IMR-90 (cell line): Measurements from ENCODE around the gene GORASP1. TPM values are rescaled to one million over a fixed set of nuclear protein-coding genes. Genes with fewer than 3 reads are reported as not detected.
"Not testable (repeated sequence)": the region's sequence is repeated elsewhere in the genome, so short reads cannot be mapped to it uniquely, and the experiment has no call there.

Experiments used
- ATAC-seq: fragments of 200-7000 bp; cut with Tn5 transposase; 2 replicates; pipeline ENCODE4 v1.9.1; 2020; ENCODE audit warnings: low read depth, mild to moderate bottlenecking, moderate library complexity
- BruUV-seq: library from RNA; stranded (reverse); fragments of 400-500 nt; replicated peaks from 2 replicates; lab custom pipeline; 2021; lab: Mats Ljungman, UMichigan
- CTCF ChIA-PET: fragments of 300-600 bp; formaldehyde crosslinking; extraction: SDS; loops from one replicate; lab custom pipeline; 2021; ENCODE audit warnings: antibody characterized with exemption; lab: Yijun Ruan, JAX
- POLR2A ChIA-PET: fragments of 300-600 bp; sonication (Branson Sonifier 250); formaldehyde crosslinking; loops from one replicate; lab custom pipeline; 2022; ENCODE audit warnings: antibody characterized with exemption; ENCODE audit not compliant: unreplicated experiment; lab: Charles Lee
- DNase-seq: peaks from one replicate; pipeline ENCODE4 v3.0.0; 2013
- H2AFZ ChIP-seq: replicated peaks from 2 replicates; pipeline ENCODE3; 2013; ENCODE audit warnings: low read length, mild to moderate bottlenecking; ENCODE audit not compliant: poor library complexity
- H2AK5ac ChIP-seq: 2 replicates; pipeline ENCODE4 v1.6.1; 2013; ENCODE audit warnings: low read depth, low read length, inconsistent platforms
- H2AK9ac ChIP-seq: replicated peaks from 2 replicates; pipeline ENCODE3; 2013; ENCODE audit warnings: mild to moderate bottlenecking, low read depth, low read length, moderate library complexity; ENCODE audit not compliant: poor library complexity
- H2BK120ac ChIP-seq: 2 replicates; pipeline ENCODE4 v1.6.1; 2013; ENCODE audit warnings: low read depth, low read length, inconsistent platforms
- H2BK15ac ChIP-seq: 3 replicates; pipeline ENCODE4 v1.6.1; 2013; ENCODE audit warnings: low read depth, low read length, inconsistent platforms
- H2BK20ac ChIP-seq: 2 replicates; pipeline ENCODE4 v1.6.1; 2013; ENCODE audit warnings: low read depth, mild to moderate bottlenecking, inconsistent platforms, low read length, moderate library complexity
- H2BK5ac ChIP-seq: 2 replicates; pipeline ENCODE4 v1.6.1; 2013; ENCODE audit warnings: mild to moderate bottlenecking, low read depth, low read length, inconsistent platforms; ENCODE audit not compliant: poor library complexity, severe bottlenecking
- H3K14ac ChIP-seq: replicated peaks from 2 replicates; pipeline ENCODE4 v1.6.1; 2013; ENCODE audit warnings: low read depth, low read length, inconsistent platforms
- H3K18ac ChIP-seq: 2 replicates; pipeline ENCODE4 v1.6.1; 2013; ENCODE audit warnings: low read depth, low read length, control low read depth
- H3K23ac ChIP-seq: 2 replicates; pipeline ENCODE4 v1.6.1; 2013; ENCODE audit warnings: low read depth, low read length, inconsistent platforms
- H3K27ac ChIP-seq: 2 replicates; pipeline ENCODE4 v1.5.1; 2013; ENCODE audit warnings: mild to moderate bottlenecking, control low read depth, low read length; ENCODE audit not compliant: insufficient read depth
- H3K27me3 ChIP-seq: 2 replicates; pipeline ENCODE4 v1.6.1; 2013; ENCODE audit warnings: low read length; ENCODE audit not compliant: control insufficient read depth, insufficient read depth
- H3K36me3 ChIP-seq: 2 replicates; pipeline ENCODE4 v1.6.1; 2013; ENCODE audit warnings: low read length, mixed read lengths; ENCODE audit not compliant: control insufficient read depth, insufficient read depth
- H3K4ac ChIP-seq: 2 replicates; pipeline ENCODE4 v1.6.1; 2013; ENCODE audit warnings: low read depth, low read length, inconsistent platforms
- H3K4me1 ChIP-seq: 2 replicates; pipeline ENCODE4 v1.6.1; 2013; ENCODE audit warnings: low read length, mixed read lengths; ENCODE audit not compliant: control insufficient read depth, insufficient read depth
- H3K4me2 ChIP-seq: 2 replicates; pipeline ENCODE4 v1.6.1; 2013; ENCODE audit warnings: low read depth, mild to moderate bottlenecking, control low read depth, low read length, moderate library complexity
- H3K4me3 ChIP-seq: 2 replicates; pipeline ENCODE4 v1.5.1; 2013; ENCODE audit warnings: low read depth, mild to moderate bottlenecking, control low read depth, low read length, moderate library complexity; ENCODE audit not compliant: insufficient read depth
- H3K56ac ChIP-seq: 2 replicates; pipeline ENCODE4 v1.6.1; 2013; ENCODE audit warnings: low read length, inconsistent platforms; ENCODE audit not compliant: insufficient read depth; ENCODE audit errors: extremely low read depth
- H3K79me1 ChIP-seq, 2 experiments: 2 replicates each; pipeline ENCODE4 v1.6.1; 2013; ENCODE audit warnings: low read length in 2 of 2, inconsistent platforms in 1 of 2, low read depth in 1 of 2
- H3K9ac ChIP-seq: 2 replicates; pipeline ENCODE4 v1.6.1; 2013; ENCODE audit warnings: low read depth, low read length, control low read depth
- H3K9me1 ChIP-seq: 2 replicates; pipeline ENCODE4 v1.6.1; 2013; ENCODE audit warnings: low read length, inconsistent platforms; ENCODE audit not compliant: insufficient read depth
- H3K9me3 ChIP-seq: 2 replicates; pipeline ENCODE4 v1.6.1; 2013; ENCODE audit warnings: low read length; ENCODE audit not compliant: control insufficient read depth, insufficient read depth
- H4K20me1 ChIP-seq: 2 replicates; pipeline ENCODE4 v1.6.1; 2013; ENCODE audit warnings: low read length, inconsistent platforms; ENCODE audit not compliant: insufficient read depth
- H4K5ac ChIP-seq: 2 replicates; pipeline ENCODE4 v1.6.1; 2013; ENCODE audit warnings: mild to moderate bottlenecking, low read depth, low read length, control low read depth
- H4K8ac ChIP-seq, 2 experiments: 2 replicates each; pipeline ENCODE4 v1.6.1; 2013; ENCODE audit warnings: low read depth in 2 of 2, low read length in 2 of 2, control low read depth in 1 of 2, inconsistent platforms in 1 of 2
- H4K91ac ChIP-seq: 2 replicates; pipeline ENCODE4 v1.6.1; 2013; ENCODE audit warnings: low read depth, low read length, inconsistent platforms; ENCODE audit not compliant: insufficient read depth
- CEBPB ChIP-seq: IDR thresholded peaks from 2 replicates; pipeline ENCODE4 v1.6.1; 2012; ENCODE audit warnings: low read depth, low read length, improper control_type of control experiment
- MAFK ChIP-seq: IDR thresholded peaks from 2 replicates; pipeline ENCODE4 v1.6.1; 2012; ENCODE audit warnings: low read depth, low read length, improper control_type of control experiment
- NFE2L2 ChIP-seq: fragments of 150-350 bp; IDR thresholded peaks from 2 replicates; pipeline ENCODE4 v1.6.1; 2016; ENCODE audit warnings: low read depth, mild to moderate bottlenecking, low read length
- RFX5 ChIP-seq: IDR thresholded peaks from 2 replicates; pipeline ENCODE4 v1.8.0; 2012; ENCODE audit warnings: low read depth, mild to moderate bottlenecking, low read length, moderate library complexity
- WGBS, 2 experiments: methylation state at CpG; one replicate each; pipeline versions ENCODE4 v1.1.5 to v1.1.7; 2013; ENCODE audit warnings: missing lambda C conversion rate in 2 of 2; ENCODE audit not compliant: insufficient read length in 1 of 2; ENCODE audit errors: extremely low coverage in 2 of 2; 5-methylcytosine and 5-hydroxymethylcytosine counted together
- dilution Hi-C: fragments of 300-500 bp; cut with HindIII; formaldehyde crosslinking; loops from one replicate; pipeline ENCODE4 v1.14.3; 2018; ENCODE audit warnings: low sequenced_read_pairs; ENCODE audit not compliant: unreplicated experiment
- in situ Hi-C: fragments of 300-500 bp; cut with MboI; formaldehyde crosslinking; loops from 3 replicates; pipeline ENCODE4 v1.14.3; 2019; ENCODE audit warnings: low sequenced_read_pairs, inconsistent platforms, mixed read lengths
- intact Hi-C: fragments of 100-400 bp; cut with micrococcal nuclease; formaldehyde crosslinking; loops from 2 replicates; pipeline ENCODE4 v1.10.0; 2022
- polyA plus RNA-seq, 3 experiments: library from polyadenylated mRNA; depleted of rRNA; stranded (reverse); fragments of >200 nt; gene quantifications; 2 replicates each; pipeline ENCODE4 v1.2.3, GENCODE V29; 2012; ENCODE audit warnings: low replicate concordance in 1 of 3
- total RNA-seq: library from RNA; depleted of rRNA; stranded (reverse); fragments of >200 nt; gene quantifications from 2 replicates; pipeline ENCODE4 v1.2.3, GENCODE V29; 2012
- TF ChIP-seq, protein P1 (sequence below): fragments of 150-350 bp; IDR thresholded peaks from 2 replicates; pipeline ENCODE4 v1.6.1; 2016; ENCODE audit warnings: low read depth, mild to moderate bottlenecking, low read length, moderate library complexity, borderline replicate concordance

GORASP1 gene
- total and polyA plus RNA-seq, 2 of the 4 experiments (the other 2 are of a cell fraction), result 35.0 to 56.6 TPM

GRCh38 chr3:39062180-39062579 lies 45.2 kb downstream of the GORASP1 start:
- WGBS, 2 experiments, result 100% methylated on average over 1 of the region's 1 CpG; no CpG with 5 or more reads in 1 of the 2 experiments

GRCh38 chr3:39061228-39061627 lies 46.2 kb downstream of the GORASP1 start:
- H4K8ac ChIP-seq, H2BK5ac ChIP-seq, H4K91ac ChIP-seq, H3K4me3 ChIP-seq, in situ Hi-C loops, H3K4me2 ChIP-seq, CTCF ChIA-PET, ATAC-seq, H2AFZ ChIP-seq, H2AK9ac ChIP-seq, H3K27ac ChIP-seq, H2BK120ac ChIP-seq, H3K4me1 ChIP-seq, H3K27me3 ChIP-seq, H3K56ac ChIP-seq, H3K14ac ChIP-seq, intact Hi-C loops, H2AK5ac ChIP-seq, H3K36me3 ChIP-seq, H2BK15ac ChIP-seq, H3K9me3 ChIP-seq, H4K20me1 ChIP-seq, H3K9ac ChIP-seq, POLR2A ChIA-PET, dilution Hi-C loops, H3K23ac ChIP-seq, H4K5ac ChIP-seq, H3K4ac ChIP-seq, H3K18ac ChIP-seq, H3K9me1 ChIP-seq, BruUV-seq, H2BK20ac ChIP-seq, DNase-seq: not testable (repeated sequence)
- WGBS, 2 experiments, result no CpG with 5 or more reads among the region's 2 CpGs
- H3K79me1 ChIP-seq, result peaks cover 20 to 35% of the 10 kb centered on the region in 2 experiments

More at GRCh38 chr3:39062180-39062579, 45.2 kb downstream of the GORASP1 start:
- Histone ChIP-seq H2AK9ac (no peak overlapping the region), H4K8ac (no peak overlapping the region), H4K20me1 (peaks cover 4% of the 10 kb centered on the region; the same call in 1 of the 2 replicates), H3K14ac (no peak overlapping the region), H3K4me1 (peaks cover 2% of the 10 kb centered on the region; the same call in 1 of the 2 replicates), H3K27ac (no peak overlapping the region), H2BK20ac (no peak overlapping the region), H3K9ac (no peak overlapping the region), H4K91ac (no peak overlapping the region), H3K56ac (no peak overlapping the region), H4K5ac (no peak overlapping the region), H3K9me3 (no peaks in the 10 kb centered on the region), H3K18ac (no peak overlapping the region), H3K27me3 (no peaks in the 10 kb centered on the region), H3K4me3 (no peak overlapping the region), H3K23ac (no peak overlapping the region), H3K4me2 (no peak overlapping the region), H3K9me1 (peaks cover 2% of the 10 kb centered on the region; the same call in 1 of the 2 replicates), H2AK5ac (no peak overlapping the region), H2BK15ac (no peak overlapping the region), H3K4ac (no peak overlapping the region), H3K36me3 (peaks cover 4% of the 10 kb centered on the region; the same call in 1 of the 2 replicates), H2BK120ac (no peak overlapping the region), H3K79me1 (peaks cover 28 to 29% of the 10 kb centered on the region in 2 experiments), H2BK5ac (no peak overlapping the region), H2AFZ (no peak overlapping the region)
- ChIA-PET POLR2A (no interaction called here), CTCF (no interaction called here)
- dilution Hi-C loops (no loop called here), intact Hi-C loops (no loop called here), in situ Hi-C loops (no loop called here)
- no peak for DNase-seq
- TF ChIP-seq CEBPB (no peak), MAFK (no peak), RFX5 (no peak), NFE2L2 (no peak)
- TF ChIP-seq, protein P1, sequence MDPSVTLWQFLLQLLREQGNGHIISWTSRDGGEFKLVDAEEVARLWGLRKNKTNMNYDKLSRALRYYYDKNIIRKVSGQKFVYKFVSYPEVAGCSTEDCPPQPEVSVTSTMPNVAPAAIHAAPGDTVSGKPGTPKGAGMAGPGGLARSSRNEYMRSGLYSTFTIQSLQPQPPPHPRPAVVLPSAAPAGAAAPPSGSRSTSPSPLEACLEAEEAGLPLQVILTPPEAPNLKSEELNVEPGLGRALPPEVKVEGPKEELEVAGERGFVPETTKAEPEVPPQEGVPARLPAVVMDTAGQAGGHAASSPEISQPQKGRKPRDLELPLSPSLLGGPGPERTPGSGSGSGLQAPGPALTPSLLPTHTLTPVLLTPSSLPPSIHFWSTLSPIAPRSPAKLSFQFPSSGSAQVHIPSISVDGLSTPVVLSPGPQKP, result no peak
- no TSS peak for BruUV-seq
- ATAC-seq, result no peak
